HG03045 (cell line): ENCODE data around the gene MRPL33.

Experiments
- ATAC-seq: cut with Tn5 transposase; IDR thresholded peaks from one replicate; pipeline ENCODE4 v1.9.1; 2021; ENCODE audit warnings: mild to moderate bottlenecking, moderate library complexity; ENCODE audit not compliant: unreplicated experiment

Gene MRPL33

DNA sequence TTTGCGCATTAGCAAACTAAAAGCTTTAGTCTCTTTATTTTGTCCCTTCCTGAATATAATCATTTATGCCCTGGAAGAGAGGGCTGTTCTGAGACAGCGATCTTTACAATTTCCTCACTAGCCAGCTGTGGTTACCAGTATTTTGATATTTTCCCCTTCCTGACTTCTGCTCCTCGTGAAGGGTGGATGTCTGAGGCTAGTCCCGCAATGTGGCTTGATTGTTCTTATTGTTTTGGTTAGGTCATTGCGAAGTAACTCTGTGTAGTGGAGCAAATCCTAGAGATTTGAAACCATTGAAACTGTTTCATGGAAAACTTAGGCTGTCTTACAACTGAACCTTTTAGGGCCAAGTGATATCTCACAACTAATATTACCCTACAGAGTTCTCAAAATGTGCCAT lies 2.4 kb downstream of the MRPL33 start:
- no peak for ATAC-seq

DNA sequence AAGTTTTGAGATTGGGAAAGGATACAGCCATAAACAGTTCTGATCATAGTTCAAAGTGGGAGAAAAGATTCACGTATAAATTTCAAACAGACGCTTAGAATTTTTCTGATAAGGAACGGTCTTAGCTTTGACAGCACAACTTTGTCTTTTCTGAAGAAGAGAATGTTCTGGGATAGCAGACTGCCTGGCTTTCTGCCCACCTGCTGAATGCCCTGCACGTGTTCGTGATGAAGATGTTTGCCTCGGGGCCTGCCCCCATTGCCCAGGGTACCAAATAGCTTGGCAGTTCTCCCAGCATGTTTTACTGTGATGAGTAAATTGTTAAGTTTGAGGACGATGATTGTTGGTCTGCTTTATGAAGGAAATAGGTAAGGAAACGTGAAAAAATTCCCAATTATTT lies 4.6 kb downstream of the MRPL33 start:
- no peak for ATAC-seq

DNA sequence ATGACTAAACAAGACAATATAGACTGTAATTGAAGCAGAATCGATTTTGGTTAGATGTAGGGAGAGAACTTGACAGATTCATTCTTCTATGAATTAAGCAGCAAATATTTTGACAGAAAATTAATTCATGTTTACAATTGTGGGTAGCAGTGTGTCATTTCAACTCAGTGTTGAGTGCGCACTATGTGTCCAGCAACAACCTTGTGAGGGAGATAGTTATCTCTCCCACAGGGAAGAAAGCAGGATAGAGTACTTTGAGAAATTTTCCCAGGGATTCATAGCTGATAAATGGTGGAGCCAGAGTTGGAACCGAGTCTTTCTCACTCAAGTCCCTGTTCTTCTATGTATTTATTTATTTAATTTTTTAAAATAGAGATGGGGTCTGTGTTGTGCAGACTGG lies 5.2 kb downstream of the MRPL33 start:
- ATAC-seq = no peak

DNA sequence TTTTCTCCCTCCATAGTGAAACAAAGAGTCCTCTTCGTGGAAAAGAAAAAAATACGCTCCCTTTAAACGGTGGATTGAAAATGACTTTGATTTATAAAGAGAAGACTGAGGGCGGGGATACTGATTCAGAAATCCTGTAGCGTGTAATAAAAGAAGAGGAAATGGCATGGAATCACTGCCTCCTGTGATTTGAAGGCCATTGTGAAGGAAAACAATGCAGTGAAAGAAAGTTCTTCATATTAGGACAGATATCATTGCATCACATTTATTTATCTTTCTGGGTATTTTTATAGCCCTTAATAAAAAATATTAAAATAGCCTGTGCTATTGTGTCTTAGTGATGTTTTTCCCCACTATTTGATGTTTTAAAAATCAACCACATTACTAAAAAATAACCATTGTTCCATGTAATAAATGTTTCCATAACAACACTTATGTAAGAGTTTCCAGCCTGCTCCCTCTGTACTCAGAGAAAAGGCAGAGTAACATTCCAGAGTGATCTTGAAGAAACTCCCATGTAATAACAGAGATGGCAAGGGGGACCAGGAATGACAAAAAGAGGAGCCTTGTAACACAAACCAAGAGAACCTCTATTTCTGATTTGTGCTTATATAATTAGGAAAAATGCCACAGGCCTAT lies 8.0 kb downstream of the MRPL33 start:
- ATAC-seq = no peak

DNA sequence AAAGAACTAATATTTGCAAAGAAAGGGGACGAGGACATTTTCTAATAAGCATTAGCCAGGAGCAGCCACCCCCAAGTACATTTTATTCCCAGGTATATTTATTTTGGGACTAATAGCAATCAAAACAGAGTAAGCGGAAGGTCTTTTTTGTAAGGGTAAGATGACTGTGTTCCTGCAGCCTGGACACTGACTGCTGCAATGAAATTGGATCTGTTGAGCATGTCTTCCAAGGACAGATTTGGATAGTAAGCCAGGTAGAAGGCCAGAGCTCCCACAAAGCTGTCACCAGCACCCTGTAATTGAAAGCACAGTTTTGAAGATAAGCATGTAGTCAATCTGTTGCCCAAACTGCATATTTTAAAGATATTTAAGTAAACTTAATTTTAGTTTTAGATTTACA lies 10.0 kb downstream of the MRPL33 start:
- no peak for ATAC-seq

DNA sequence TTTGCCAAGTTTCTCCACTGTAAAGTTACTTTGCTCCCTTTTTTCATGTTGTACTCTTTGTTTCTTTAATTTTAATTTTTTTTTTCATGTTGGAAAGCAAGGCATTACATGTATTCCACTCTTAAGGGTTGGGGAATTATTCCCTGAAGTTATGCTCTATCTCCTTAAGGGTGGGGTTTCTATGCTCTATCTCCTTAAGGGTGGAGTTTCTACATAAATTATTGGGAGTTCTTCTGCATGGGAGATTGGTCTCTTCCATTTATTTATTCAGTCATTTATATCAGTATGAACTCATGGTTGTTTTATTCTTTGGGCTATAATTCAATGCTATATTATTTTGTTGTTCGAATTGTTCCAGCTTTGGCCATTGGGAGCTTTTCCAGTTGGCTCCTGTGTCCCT lies 11.2 kb downstream of the MRPL33 start:
- ATAC-seq = no peak

DNA sequence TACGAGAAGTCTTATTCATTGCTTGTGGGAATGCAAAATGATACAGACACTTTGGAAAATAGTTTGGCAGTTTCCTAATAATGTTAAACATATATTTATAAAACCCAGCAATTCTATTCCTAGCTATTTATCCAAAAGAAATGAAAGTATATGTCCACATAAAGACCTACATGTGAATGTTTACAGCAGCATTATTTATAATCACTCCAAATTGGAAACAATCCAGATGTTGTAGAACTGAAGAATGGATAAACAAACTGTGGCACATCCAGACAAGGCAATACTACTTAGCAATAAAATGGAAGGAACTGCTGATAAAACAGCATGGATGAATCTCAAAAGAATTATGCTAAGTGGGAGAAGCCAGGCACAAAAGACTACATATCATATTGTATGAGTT lies 19.3 kb downstream of the MRPL33 start:
- no peak for ATAC-seq

DNA sequence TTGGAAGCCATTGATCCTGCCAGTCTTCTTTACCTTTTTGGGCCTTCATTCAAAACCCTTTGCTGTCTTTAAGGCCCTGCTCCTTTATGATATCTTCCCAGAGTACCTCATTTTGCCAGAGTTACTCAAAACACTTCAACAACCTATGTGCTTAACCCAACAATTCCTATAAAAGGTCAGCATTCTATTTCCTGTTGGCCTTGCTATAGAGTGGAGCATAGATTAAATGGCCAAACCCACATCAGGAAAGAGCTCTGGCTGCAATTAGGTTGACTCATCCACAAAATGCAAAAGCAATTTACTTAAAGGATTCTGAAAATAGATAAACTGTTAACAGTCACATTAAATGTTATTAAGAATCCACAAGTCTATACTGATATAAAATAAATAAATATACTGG lies 21.2 kb downstream of the MRPL33 start:
- ATAC-seq = no peak

DNA sequence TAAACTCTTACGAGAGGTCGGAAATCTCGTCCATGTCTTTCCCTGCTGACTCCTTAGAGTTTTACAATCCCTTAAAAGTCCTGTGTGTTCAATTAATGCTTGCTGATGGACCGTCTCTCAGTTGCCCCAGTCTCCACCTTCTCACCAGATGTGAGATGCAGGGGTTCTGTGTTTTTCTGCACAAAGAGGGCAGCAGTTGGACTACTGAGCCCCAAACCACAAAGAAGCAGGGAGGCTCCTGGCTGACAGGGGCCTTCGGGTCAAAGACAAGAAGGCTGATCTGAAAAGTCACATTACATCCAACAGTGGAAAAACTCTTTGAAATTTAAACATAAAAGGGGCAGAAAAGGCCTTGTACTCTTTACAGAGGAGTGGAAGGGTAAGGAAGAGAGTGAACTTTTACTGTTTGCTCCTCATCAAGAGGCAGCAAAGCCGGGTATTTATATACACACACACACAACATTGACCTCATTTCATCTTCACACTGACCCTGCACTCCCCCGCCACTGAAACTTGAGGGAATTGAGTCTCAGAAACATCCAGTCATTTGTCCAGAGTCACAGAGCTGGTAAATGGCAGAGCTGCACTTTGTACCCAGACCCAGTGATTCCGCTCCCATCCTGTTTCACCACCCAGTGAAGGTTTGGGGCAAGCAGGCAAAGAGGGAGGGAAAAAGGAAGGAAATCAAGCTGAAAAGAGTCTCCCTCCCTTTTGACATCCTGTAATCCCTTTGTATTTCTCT lies 23.7 kb downstream of the MRPL33 start:
- ATAC-seq = no peak

DNA sequence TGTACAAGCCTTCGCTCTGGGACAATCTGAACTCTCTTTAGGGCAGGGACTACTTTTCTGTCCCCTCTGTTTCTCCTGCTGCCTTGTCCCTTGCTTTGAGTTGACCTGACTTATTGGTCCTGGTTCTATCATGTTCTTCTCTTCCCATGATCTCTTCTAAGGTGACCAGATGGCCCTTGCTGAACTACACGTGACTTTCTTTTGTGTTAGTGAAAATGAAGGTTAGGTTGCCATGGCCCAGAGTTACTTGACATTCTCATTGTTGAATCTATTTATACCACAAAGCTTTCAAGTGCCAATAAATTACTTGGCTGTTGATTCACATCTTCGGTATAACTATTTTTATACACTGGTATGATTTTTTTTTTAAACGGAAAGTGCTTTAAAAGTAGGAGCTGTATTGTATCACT lies 24.4 kb downstream of the MRPL33 start:
- ATAC-seq = no peak

DNA sequence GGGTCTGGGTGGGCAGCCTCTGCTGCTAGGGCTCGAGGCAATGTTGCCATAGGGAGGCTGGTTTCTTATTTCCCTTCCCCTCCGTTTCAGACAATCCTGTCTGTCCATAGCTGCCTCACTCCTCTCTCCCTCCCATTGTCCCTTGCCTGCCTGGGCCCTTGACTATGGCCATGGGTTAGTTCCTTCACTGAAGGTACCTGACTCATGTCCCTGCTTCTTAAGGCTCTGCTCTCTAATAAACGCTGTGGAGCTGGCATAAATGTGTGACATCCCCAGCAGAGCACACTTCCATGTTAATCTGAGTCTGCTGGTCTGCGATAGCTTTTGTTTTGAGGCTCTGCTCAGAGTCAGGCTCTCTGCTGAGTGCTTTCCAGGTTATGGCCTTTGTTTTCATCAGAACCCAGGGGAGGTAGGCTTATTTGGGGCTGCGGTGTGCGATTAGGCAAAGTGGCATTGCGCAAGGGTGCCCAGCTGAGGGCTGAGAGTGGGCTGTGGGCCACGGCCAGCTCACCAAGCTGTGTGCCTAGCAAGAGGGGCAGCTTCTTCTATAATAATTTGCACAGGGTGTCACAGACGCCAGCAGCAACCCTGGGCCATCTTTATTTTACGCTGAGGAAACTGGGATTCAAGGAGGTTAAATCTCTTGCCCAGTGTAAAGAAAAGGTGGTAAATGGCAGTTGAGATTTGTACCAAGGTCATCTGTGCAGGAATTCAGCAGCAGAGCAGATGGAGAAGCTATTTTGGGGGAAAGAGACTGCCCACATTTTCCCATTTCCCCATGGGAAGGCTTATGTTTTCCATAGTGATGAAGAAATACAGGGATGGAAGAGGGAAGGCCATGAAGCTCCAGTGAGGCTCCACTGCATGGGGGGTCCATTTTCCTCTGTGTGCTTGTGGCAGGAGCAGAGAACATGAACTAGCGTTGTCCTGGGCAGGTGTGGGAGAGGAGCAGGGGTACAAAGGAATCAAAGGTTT lies 25.6 kb downstream of the MRPL33 start:
- ATAC-seq = no peak

DNA sequence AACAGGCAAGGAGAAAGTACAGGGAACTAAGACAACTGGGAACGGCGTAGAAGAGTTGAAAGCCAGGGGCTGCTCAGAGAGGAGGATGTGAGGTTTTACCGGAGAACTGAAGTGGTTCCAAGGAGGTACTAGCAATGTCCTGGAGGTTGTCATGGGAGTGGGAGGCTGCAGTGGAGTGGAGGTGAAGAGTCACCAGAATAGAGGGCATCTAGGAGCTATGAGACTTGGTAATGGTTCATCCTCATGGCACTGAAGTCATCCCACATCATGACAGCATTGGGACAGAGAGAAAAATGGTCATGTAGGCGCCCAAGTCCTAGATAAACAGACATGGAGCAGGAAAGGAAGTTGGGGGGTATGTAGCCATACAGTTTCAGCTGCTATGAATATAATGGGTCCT lies 26.3 kb downstream of the MRPL33 start:
- ATAC-seq = no peak

DNA sequence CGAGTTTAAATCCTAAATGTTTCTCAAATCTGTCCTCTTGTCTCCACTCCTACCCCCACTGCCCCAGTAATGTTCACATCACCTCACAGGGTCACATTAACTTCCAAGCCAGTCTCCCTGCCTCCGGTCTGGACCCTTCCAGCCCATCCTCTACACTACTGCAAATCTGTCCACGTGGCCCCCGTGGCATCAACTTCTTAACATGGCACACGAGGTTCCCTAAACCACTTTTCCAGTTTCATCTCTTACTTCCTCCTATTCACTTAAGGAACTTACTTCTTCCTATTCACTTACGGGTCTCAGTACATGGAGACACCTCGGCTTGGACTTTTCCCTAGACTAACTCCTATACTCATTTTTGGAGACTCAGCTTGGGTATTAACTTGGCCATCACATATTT lies 27.0 kb downstream of the MRPL33 start:
- ATAC-seq = no peak

DNA sequence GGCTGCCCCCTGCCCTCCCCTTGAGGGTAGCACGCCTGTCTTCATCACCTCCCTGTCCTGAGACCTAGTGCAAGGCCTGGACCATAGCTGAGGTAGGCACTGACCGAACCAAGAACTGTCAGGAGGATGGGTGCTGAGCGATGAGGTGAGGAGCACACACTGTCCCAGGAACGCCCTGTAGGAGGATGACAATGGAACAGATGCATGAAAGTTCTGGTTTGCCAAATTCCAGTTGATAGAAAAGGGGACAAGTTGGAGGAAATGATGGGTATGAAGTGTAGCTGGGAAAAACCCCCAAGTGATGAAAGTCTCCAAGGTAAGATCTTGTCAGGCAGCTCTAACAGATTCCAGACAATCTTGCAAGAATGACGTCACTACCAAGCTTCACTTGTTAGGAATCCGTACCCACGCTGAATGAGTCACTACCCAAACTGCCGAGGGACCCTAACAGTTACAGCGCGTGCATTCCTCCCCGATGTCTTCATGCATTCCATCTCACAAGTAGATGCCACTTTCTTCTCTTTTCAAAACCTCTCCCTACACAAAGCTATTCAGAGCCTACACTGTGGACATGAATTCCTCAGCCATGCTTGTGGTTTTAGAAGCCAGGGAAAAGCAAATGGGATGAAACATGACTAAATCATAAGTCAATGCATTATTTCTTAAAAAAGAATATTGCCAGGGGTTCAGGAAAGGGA lies 27.6 kb downstream of the MRPL33 start:
- no peak for ATAC-seq

DNA sequence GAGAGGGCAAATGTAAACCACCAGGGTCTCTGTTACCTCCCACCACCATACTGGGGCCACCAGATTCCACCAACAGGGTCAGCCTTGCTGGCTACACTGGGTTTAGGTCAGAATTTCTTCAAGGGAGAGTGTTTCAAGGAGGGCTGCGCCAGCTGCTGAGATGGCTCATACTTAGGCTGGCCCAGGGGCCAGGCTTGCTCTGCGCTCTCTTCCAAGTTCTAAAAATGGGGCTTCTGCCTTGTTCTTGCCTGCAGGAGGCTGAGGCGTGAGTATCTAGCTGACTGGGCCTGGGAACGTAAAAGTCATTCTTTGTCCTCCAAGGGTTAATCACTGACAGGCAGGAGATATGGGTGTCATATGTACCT lies 28.1 kb downstream of the MRPL33 start:
- ATAC-seq = no peak

DNA sequence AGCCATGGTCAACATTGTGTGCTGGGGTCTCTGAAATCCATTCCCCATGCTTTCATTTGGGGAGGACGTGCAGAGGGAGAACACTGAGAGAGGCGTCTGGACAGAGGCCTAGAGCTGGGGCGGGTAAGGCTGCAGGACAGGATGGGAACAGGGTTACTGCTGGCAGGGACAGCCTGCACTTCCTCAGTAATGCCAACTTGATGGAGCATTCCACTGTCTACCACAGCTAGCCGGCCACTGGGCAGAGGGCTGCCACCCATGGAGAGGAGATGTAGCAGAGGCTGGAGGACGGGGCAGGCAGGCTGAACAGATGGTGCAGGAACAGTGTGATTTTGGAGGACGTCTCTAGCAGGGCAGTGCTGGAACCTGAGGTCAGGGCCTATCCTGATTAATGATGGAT lies 29.3 kb downstream of the MRPL33 start:
- no peak for ATAC-seq

DNA sequence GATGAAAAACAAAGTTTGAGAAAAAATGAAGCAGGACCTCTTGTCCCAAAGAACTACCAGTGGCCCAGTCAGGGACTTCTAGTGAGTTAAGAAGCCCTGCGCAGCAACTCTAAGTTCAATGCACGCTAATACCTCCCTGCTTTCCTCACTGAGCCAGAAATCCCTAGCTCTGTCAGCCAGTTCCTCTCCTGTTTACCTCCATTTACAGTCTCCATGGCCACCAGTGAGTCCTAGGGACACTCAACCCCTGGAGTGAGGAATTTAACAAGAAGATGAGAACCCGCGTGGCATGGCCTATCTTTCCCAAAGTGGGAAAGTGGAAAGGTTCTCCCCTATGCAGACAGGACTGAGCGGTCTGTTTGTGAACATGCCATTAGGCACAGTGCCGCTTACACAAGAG lies 31.0 kb downstream of the MRPL33 start:
- ATAC-seq = no peak

DNA sequence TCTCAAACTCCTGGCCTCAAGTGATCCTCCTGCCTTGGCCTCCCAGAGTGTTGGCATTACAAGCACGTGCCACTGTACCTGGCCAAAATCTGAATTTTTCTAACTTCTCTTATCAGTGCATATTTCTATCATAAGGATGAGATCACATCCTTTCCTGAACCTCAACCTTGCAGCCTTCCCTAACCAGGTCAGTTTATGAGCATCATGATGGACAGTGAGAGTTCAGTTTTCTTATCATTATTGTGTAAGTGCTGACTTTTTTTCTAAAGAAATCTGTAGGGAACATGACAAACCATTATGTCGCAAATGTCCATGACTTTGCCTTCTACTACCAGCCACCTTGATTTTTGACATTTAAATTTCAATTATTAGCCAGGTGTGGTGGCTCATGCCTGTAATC lies 31.5 kb downstream of the MRPL33 start:
- no peak for ATAC-seq

DNA sequence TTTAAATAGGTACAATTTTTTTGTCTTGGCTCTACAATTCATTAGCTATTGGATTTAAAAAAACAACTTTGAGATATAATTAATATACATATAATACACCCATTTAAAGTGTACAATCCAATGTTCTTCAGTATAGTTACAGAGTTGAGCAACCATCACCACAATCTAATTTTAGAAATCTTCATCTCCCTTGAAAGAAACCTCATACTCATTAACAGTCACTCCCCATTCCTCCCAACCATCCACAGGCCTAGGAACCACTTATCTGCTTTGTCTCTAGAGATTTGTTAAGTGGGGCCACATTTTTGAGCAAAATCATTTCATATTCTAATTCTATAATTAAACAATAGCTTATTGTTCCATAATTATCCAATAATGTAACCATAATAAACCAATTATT lies 32.6 kb downstream of the MRPL33 start:
- ATAC-seq = no peak

DNA sequence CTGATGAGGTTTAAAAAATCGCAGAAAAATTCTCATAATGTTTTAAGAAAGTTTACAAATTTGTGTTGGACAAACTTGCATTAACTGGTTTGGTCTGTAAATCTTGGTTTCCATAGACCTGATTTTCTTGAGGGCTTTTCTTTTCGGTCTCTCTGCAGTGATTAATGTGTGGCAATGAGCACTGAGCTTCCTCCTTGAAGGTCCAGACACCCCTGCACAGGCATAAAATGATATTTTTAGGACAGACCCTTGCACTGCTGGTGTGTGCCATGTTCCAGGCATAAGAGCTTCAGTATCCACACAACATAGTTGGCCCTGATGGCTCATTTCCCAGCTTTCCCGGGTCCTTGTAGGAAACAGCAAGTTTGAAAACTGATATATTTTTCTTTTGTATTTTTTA lies 33.7 kb downstream of the MRPL33 start:
- no peak for ATAC-seq
